Measurements from ENCODE around the gene PRMT3.
"Not testable (repeated sequence)": the region's sequence is repeated elsewhere in the genome, so short reads cannot be mapped to it uniquely, and the experiment has no call there.

The PRMT3 gene

GRCh38 chr11:20387261-20388095 is at the start of gene PRMT3:
TSS of gene PRMT3 (plus strand) at chr11:20387716. CDS start at chr11:20387747, 31 bp downstream.
- peak; percentile 97 for DNase-seq (ENCODE audit: low spot score)

- no peak for DNase-seq (ENCODE audit: low spot score)
These were observed 45.0 kb upstream of the PRMT3 start for GRCh38 chr11:20342347-20343141.

DNA sequence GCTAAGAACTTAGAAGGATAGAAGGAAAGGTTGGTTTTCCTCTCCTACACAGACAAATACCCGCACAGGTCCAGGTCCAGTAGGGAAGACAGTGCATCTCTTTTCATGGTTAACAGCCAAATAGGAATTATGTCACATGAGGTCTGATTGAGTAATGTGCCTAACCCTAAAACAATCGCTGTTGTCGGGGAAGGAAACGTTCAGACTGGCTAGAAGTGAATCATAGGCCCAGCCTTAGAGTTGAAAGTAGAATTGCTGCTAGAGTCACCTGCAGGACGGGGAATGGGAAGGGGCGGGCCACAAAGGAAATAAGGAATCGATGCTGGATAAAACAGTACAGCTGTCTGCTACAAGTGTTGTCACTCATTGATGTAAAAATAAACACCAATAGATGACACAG is 36.4 kb upstream of the PRMT3 start:
- DNase-seq (ENCODE audit: low spot score): no peak

- DNase-seq (ENCODE audit: low spot score): no peak
These were observed 35.7 kb upstream of the PRMT3 start for GRCh38 chr11:20351751-20352262.

DNA sequence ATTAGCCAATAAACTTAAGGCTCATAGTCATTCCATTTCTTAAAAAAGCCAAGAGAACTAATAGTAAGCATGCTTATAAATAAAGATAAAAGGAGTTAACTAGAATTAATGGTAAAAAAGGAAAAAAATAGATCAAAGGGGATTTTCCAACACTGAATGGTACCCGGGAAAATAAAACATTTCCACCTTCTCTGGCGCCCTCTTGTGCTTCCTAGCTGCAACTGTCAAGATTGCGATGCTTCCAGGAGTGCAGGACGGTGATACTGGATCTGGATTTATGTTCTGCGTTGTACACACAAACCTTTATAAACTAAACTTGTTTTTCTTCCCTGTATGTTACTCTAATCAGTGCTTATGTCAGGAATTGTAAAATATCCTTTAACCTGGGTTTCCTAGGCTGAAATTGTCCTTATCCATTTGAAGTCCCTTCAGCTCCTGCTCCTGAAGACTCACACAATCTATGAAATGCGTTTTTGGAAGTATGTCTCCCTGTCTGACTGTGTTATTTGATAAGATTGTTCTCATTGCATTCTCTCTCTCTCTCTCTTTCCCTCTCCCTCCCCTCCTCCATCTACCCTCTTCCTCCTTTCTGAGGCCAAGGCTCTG is 33.6 kb upstream of the PRMT3 start:
- peak; percentile 20 for DNase-seq (ENCODE audit: low spot score)

DNA sequence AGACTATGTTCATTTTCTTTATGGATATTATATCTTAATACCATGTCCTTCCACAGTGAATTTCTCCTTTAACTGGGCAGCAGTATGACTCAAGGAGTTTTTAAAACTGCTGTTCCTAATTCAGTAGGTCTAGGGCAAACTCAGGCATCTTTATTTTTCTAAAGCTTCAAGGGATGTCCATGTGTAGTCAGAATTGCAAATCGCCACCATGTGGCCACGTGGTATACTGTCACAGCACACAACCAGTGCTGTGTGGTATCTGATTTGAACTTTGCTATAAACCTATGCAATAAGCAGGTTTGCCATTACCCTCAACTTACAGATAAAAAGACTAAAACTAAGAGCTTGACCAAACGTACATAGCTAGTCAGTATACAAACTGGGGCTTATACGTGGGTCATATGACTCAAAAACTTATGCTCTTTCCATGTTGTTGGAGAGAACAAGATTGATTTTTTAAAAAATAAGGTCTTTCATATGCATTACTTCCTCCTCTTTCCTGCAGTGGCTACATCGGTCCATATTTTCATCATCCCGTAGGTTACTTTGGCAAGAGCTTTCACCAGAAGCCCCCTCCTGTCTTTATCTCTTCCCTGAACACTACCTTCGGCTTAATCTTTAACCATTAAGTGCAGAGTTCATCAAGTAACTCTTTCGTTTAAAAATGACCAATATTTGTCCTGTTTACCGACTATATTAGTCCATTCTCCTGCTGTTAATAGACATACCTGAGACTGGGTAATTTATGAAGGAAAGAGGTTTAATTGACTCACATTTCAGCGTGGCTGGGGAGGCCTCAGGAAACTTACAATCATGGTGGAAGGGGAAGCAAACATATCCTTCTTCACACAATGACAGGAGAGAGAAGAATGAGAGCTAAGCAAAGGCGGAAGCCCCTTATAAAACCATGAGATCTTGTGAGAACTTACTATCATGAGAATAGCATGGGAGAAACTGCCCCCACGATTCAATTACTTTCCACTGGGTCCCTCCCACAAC is 32.0 kb upstream of the PRMT3 start:
- peak; percentile 34 for DNase-seq (ENCODE audit: low spot score)

DNA sequence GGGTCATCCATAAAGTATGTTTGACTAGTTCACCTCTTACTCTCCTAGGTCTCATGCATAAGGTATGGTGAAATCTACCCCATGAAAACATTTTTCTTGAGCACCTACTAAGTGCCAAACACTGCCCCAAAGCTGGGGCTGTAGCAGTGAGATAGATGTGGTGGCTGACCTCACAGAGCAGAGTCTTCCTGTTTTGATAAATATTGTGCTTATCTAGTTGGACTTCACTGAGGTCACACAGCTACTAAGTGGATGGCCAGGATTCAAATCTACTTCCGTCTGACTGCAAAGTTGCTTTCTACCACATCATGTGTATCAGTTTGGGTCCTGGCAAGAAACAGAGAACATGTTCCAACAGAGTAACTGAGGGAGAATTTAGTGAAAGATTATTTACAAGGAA is 30.4 kb upstream of the PRMT3 start:
- DNase-seq (ENCODE audit: low spot score): no peak

DNA sequence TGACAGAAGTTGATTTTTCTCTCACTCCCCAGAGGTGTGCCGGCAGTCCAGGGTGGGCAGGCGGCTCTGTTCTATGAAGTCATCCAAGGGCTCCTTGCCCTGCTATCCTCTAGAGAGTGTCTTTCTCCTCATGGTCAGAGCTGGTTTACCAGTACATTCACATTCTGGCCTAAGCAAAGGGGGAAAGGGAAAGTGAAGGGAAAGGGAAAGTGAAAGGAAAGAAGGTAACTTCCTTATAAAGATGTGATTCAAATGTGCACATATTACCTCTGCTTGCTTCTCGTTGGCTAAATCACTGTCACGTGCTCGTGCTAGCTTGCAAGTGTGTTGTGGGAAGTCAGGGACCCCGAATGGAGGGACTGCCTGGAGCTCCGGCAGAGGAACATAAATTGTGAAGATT is 26.9 kb upstream of the PRMT3 start:
- peak; percentile 54 for DNase-seq (ENCODE audit: low spot score)

- no peak for DNase-seq (ENCODE audit: low spot score)
These were observed 25.0 kb upstream of the PRMT3 start for GRCh38 chr11:20362481-20362880.

DNA sequence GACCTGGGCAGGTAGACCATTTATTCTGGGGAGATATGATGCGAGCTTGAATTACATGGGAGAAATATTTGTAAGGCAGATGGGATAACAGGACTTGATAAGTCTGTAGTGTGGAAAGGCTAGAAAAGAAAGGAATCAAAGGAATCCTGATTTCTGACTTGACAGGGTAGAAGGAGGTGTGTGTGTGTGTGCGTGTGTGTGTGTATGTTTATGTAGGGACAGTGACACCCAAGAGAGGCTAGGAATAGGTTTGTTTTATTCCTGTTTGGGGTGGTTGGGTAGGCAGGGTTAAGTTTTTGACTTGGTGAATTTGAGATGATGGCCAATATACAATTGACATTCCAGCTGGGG is 24.4 kb upstream of the PRMT3 start:
- DNase-seq (ENCODE audit: low spot score): no peak

DNA sequence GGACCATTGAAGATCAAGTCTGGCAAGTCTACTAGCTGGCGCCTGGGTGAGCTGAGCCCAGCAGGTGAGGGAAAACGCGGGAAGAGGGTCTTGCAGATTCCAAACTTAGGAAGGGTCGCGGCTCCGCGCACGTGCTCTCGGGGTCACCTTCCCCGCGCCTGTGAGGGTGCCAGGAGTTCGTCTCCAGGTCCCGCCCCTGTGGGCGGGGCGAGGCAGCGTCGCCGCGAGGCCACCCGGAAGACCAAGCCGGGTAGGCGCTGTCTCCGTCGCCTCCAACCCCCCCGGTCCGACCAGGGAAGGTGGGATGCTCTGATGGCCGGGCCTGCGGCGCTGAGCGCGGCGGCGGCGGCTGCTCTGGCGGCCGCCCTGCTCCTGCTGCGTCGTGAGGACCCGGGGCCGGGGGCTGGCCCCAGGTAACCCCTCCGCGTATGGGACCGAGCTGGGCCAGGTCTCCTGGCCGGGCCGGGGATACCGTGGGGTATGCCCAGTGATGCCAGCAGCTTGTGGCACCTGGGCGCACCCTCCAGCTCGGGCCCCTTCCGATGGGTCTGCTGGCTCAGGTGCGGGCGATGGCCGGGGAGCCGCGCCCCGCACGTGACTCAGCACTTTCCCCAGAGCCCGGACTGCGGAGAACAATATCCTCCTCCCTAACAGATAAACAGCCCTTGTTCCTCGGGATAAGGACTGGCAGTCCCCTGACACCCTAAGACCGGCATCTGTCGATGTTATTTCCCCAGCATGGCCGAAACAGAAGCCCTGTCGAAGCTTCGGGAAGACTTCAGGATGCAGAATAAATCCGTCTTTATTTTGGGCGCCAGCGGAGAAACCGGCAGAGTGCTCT is 23.8 kb upstream of the PRMT3 start, which contains the start of gene HTATIP2:
Gene HTATIP2, plus strand, starts transcription at position 215 of the 841 bp plus-strand sequence. Its CDS starts 524 bp downstream, at position 739.
- DNase-seq (ENCODE audit: low spot score): peak; percentile 76

DNA sequence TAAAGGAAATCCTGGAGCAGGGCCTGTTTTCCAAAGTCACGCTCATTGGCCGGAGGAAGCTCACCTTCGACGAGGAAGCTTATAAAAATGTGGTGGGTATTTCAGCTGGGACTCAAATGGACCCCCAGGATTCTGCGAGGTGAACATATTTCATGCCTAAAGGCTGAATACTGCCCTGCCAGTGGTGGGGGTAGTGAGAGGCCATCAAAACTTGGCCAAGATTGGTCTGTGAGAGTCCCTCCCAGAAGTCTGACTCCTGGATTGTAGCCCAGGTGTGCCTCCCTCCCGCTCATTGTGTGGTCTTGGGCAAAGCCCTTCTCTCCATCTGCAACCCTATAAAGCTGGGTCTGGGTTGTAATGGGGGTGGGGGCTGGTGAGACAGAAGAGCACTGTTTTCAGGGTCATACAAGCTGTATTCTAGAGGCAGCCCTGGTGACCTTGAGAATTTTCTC is 23.1 kb upstream of the PRMT3 start:
- no peak for DNase-seq (ENCODE audit: low spot score)

- not testable (repeated sequence) for DNase-seq (ENCODE audit: low spot score)
These were observed 22.1 kb upstream of the PRMT3 start for GRCh38 chr11:20365465-20365864.

- peak; percentile 29 for DNase-seq (ENCODE audit: low spot score)
These were observed 20.1 kb upstream of the PRMT3 start for GRCh38 chr11:20367313-20367948.

DNA sequence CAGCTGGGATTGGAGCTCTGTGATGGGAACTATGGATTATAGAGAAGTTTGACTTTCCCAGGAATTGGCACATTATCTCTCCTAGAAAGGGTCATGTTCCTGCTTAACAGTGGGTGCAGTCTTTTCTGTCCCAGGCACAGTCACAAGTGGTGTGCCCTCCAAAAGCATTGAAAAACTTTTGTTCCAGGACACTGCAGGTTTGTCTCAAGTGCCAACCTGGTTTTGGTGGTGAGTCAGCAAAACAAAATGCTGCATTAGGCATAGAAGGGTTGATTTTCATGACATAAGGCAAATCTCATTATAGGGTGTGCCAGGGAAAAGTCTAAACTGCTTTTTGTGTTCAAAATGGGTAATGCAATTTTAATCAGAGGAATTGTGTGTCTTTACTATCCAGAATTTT is 19.1 kb upstream of the PRMT3 start:
- DNase-seq (ENCODE audit: low spot score): no peak

DNA sequence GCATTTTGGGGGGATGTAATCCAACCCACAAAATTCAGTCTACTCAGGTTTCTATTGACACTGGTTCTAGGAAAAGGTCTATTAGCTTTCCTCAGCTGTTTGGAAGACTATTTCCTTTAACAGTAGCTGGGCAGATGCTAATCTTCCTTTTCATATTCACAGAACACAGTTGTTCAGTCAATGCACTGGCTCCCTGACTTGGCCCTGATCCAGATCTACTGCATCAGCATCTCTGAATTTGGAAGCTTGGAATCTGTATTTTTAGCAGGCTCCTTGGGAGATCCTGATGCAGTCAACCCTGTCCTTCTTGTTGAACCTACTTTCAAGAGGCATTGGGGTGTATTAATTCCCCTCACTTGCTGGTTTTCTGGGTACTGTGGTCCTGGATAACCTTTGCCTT is 17.7 kb upstream of the PRMT3 start:
- no peak for DNase-seq (ENCODE audit: low spot score)

GRCh38 chr11:20372081-20372626 is 15.4 kb upstream of the PRMT3 start:
- no peak for DNase-seq (ENCODE audit: low spot score)

DNA sequence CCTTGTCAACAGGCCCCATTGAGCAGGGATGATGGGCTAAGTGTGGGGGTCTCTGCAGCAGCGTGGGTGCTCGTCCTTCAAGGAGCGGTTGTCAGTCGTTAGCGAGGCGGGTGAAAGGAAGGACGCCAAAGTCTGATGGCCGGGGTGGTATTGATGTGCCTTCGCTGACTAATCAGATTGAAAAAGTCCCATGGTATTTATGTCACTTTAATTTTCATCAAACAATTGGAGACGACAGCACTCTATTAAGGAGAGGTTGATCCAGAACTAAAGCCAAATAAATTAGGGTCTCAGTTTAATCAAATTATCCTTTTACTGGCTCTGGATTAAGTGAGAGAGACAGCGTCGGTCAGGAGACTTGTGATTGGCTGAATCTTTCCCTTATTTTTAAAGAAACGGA is 14.4 kb upstream of the PRMT3 start:
- DNase-seq (ENCODE audit: low spot score): no peak

- no peak for DNase-seq (ENCODE audit: low spot score)
These were observed 13.8 kb upstream of the PRMT3 start for GRCh38 chr11:20373568-20374209.
